PFSK-1 (cell line): ENCODE measurements around the gene MGAT1.

Experiments used
- POLR2AphosphoS5 ChIP-seq: IDR thresholded peaks from 2 replicates; pipeline ENCODE4 v1.6.1; 2012; ENCODE audit warnings: low read depth, mild to moderate bottlenecking, control low read depth, low read length, moderate library complexity
- REST ChIP-seq, 2 experiments: IDR thresholded peaks; 2 replicates each; pipeline versions ENCODE4 v1.6.1 to v1.8.0; 2011 to 2012; ENCODE audit warnings: low read depth in 2 of 2, low read length in 2 of 2, control low read depth in 1 of 2, inconsistent platforms in 1 of 2, mild to moderate bottlenecking in 1 of 2, moderate library complexity in 1 of 2; ENCODE audit not compliant: insufficient read depth in 1 of 2

GRCh38 chr5:180823346-180823745 is 20.7 kb upstream of the MGAT1 start:
- no peak for TF ChIP-seq POLR2AphosphoS5
- TF ChIP-seq REST (IDR thresholded peaks at IDR 0.05; ENCODE audit: insufficient read depth in 1 of 2, low read depth in 2 of 2, low read length in 2 of 2) = no peak
